ENCODE results near the gene CHRNA9. TPM values are rescaled to one million over a fixed set of nuclear protein-coding genes. Genes with fewer than 3 reads are reported as not detected.

Gene CHRNA9
- total RNA-seq, 1 experiment from 2014 or later = 2.0 TPM

GRCh38 chr4:40301603-40302002 is 33.5 kb upstream of the CHRNA9 start:
- ChIA-PET CTCF (interaction anchor here (0.5 to 1.8 kb wide), 2 partner anchors 152 to 345 kb away, joined by 4 to 5 read pairs; no protein-coding TSS in a partner anchor), POLR2A (interaction anchor here (0.6 to 1.8 kb wide), 4 partner anchors 9 to 277 kb away, joined by 3 to 4 read pairs (median 4); no protein-coding TSS in a partner anchor)
- no TSS peak for BruUV-seq (replicated peaks)
- no peaks in the 10 kb centered on the region for H3K27me3 Mint-ChIP-seq (ENCODE audit: insufficient read depth, unreplicated experiment)
- H3K4me1 Mint-ChIP-seq (ENCODE audit: insufficient read depth, unreplicated experiment) = peaks cover 7% of the 10 kb centered on the region
- peaks cover 7% of the 10 kb centered on the region for H3K9me3 Mint-ChIP-seq (ENCODE audit: unreplicated experiment)
- TF ChIP-seq CTCF (IDR thresholded peaks at IDR 0.05; ENCODE audit: unreplicated experiment) = no peak
- DNase-seq (ENCODE audit: unreplicated experiment) = no peak
- intact Hi-C loops (cut with micrococcal nuclease) = loop anchor here (2.0 kb wide), 1 partner anchor 151 kb away; no protein-coding TSS in a partner anchor
- no peak overlapping the region for H3K4me3 Mint-ChIP-seq (ENCODE audit: unreplicated experiment)
- H3K27ac Mint-ChIP-seq (ENCODE audit: low read depth, unreplicated experiment) = no peak overlapping the region
- no peaks in the 10 kb centered on the region for H3K36me3 Mint-ChIP-seq (ENCODE audit: insufficient read depth, unreplicated experiment)

GRCh38 chr4:40303751-40304150 is 31.4 kb upstream of the CHRNA9 start:
- no peak for DNase-seq (ENCODE audit: unreplicated experiment)
- Mint-ChIP-seq H3K9me3 (ENCODE audit: unreplicated experiment) (peaks cover 7% of the 10 kb centered on the region), H3K4me1 (ENCODE audit: insufficient read depth, unreplicated experiment) (no peaks in the 10 kb centered on the region), H3K4me3 (ENCODE audit: unreplicated experiment) (no peak overlapping the region), H3K27ac (ENCODE audit: low read depth, unreplicated experiment) (no peak overlapping the region), H3K36me3 (ENCODE audit: insufficient read depth, unreplicated experiment) (no peaks in the 10 kb centered on the region), H3K27me3 (ENCODE audit: insufficient read depth, unreplicated experiment) (no peaks in the 10 kb centered on the region)
- no TSS peak for BruUV-seq (replicated peaks)
- ChIA-PET CTCF (no interaction called here), POLR2A (no interaction called here)
- no peak for TF ChIP-seq CTCF (IDR thresholded peaks at IDR 0.05; ENCODE audit: unreplicated experiment)
- intact Hi-C loops (cut with micrococcal nuclease) = no loop called here

GRCh38 chr4:40305328-40306170 is 29.6 kb upstream of the CHRNA9 start:
- Mint-ChIP-seq H3K27ac (ENCODE audit: low read depth, unreplicated experiment) (no peak overlapping the region), H3K9me3 (ENCODE audit: unreplicated experiment) (peaks cover 7% of the 10 kb centered on the region), H3K4me3 (ENCODE audit: unreplicated experiment) (no peak overlapping the region), H3K4me1 (ENCODE audit: insufficient read depth, unreplicated experiment) (peaks cover 6% of the 10 kb centered on the region), H3K36me3 (ENCODE audit: insufficient read depth, unreplicated experiment) (no peaks in the 10 kb centered on the region), H3K27me3 (ENCODE audit: insufficient read depth, unreplicated experiment) (no peaks in the 10 kb centered on the region)
- no TSS peak for BruUV-seq (replicated peaks)
- DNase-seq (ENCODE audit: unreplicated experiment) = no peak
- POLR2A ChIA-PET = no interaction called here
- intact Hi-C loops (cut with micrococcal nuclease) = no loop called here
- TF ChIP-seq CTCF (IDR thresholded peaks at IDR 0.05; ENCODE audit: unreplicated experiment) = no peak
- CTCF ChIA-PET = interaction anchor here (0.9 to 3.0 kb wide), 4 partner anchors 12 to 42 kb away, joined by 3 to 10 read pairs (median 4); no protein-coding TSS in a partner anchor

GRCh38 chr4:40306226-40306625 is 28.9 kb upstream of the CHRNA9 start:
- TF ChIP-seq CTCF (IDR thresholded peaks at IDR 0.05; ENCODE audit: unreplicated experiment) = no peak
- no peaks in the 10 kb centered on the region for H3K27me3 Mint-ChIP-seq (ENCODE audit: insufficient read depth, unreplicated experiment)
- no peak overlapping the region for H3K4me3 Mint-ChIP-seq (ENCODE audit: unreplicated experiment)
- peaks cover 7% of the 10 kb centered on the region for H3K9me3 Mint-ChIP-seq (ENCODE audit: unreplicated experiment)
- H3K4me1 Mint-ChIP-seq (ENCODE audit: insufficient read depth, unreplicated experiment) = peaks cover 6% of the 10 kb centered on the region
- CTCF ChIA-PET = interaction anchor here (0.6 to 3.0 kb wide), 7 partner anchors 11 to 1403 kb away, joined by 3 to 10 read pairs (median 5); no protein-coding TSS in a partner anchor
- H3K27ac Mint-ChIP-seq (ENCODE audit: low read depth, unreplicated experiment) = no peak overlapping the region
- no peak for DNase-seq (ENCODE audit: unreplicated experiment)
- BruUV-seq (replicated peaks) = no TSS peak
- H3K36me3 Mint-ChIP-seq (ENCODE audit: insufficient read depth, unreplicated experiment) = no peaks in the 10 kb centered on the region
- POLR2A ChIA-PET = no interaction called here
- intact Hi-C loops (cut with micrococcal nuclease) = no loop called here

Measured in MCF 10A (cell line).